A204.1 (cell line): ENCODE results near the gene SYNE2.
"Not testable (repeated sequence)": the region's sequence is repeated elsewhere in the genome, so short reads cannot be mapped to it uniquely, and the experiment has no call there.

ENCODE experiments used
- FAIRE-seq: peaks from 2 replicates; lab custom pipeline; 2012; peaks lifted over from hg19 to GRCh38; lab: Jason Lieb, UNC

The SYNE2 gene

DNA sequence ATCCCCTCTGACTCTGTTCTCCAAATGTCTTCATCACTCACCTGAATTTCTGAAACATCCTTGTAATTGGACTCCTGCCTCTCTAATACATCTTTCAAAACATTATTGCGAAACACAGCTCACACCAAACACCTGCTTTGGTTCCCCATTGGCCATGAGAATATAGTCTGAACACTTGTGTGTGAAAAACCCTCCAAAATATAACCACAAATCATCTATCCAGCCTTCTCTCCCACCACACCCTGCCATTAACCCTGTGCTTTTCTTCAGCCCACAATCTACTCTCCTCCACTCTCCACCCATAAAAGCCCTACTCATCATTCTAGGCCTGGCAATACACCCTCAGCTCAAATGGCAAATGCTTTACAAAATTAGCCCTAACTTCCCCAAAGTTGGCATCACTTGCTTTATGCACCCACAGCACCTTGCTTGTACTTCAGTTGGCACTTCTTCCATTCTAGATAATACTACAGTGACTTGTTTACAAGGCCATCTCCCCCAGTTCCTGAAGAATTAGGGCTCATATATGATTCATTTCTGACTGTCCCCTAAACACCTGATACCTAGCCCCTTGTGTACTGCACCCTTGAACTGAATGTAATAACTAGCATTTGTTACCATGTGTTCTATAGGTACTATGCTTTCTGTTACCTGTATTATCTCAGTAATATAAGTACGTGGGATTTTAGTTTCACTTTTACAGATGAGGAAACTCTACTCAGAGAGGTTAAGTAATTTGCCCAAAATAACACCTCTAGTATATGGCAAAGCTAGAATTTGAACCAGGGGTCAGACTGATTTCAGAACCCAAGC lies 17.3 kb downstream of the SYNE2 start:
- not testable (repeated sequence) for FAIRE-seq

DNA sequence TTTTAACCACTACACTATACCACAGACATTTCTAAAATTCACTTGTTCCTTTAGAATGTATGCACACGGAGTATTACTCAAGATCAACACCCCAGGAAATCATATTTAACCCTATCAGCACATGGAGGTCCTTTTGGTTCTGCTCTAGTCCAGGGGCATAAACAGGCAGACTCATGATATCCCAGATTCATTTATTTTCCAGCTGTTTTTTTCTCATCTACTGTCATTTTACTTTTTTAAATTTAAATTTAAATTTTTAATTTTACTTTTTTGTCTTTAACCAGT lies 17.9 kb downstream of the SYNE2 start:
- not testable (repeated sequence) for FAIRE-seq

- no peak for FAIRE-seq
Observed at GRCh38 chr14:63874223-63874622, 21.4 kb downstream of the SYNE2 start.

- no peak for FAIRE-seq
Observed at GRCh38 chr14:63875311-63875710, 22.5 kb downstream of the SYNE2 start.

GRCh38 chr14:63877550-63877939 lies 24.7 kb downstream of the SYNE2 start:
- no peak for FAIRE-seq

DNA sequence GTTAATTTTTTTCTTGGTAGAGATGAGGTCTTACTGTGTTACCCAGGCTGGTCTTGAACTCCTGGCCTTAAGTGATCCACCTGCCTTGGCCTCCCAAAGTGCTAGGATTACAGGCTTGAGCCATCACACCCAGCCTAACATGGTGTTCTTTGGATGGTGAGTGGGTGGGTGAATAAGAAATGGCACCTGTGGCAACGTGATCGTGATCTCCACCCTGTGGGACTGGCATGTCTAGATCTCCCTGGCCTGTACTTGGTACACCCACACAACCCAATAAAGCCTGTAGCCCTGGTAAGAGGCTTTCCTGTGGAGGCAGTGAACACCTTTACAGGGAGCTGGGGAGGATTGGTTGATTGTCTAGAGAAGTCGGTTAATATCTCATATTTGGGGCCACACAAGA lies 25.2 kb downstream of the SYNE2 start:
- no peak for FAIRE-seq

GRCh38 chr14:63878792-63879191 lies 26.0 kb downstream of the SYNE2 start:
- FAIRE-seq = no peak

DNA sequence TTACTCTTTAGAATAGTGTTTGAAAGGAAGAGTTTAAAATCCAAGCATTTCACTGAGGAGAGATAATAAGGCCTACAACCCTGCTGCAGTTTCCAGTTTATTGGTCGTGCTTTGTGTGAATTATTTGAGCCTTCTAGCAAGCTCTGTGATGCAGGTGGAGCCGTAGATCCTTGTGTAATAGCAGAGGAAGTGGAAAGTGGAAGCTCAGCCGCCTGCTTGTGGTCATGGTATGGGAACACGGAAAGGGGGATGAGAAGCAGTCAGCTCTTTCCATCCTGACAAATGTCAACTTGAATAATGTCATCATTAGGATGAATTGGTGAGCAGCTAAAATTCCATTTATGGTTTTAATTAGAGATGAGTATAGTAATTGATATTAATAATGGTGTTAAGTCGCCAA lies 29.1 kb downstream of the SYNE2 start:
- FAIRE-seq = no peak

DNA sequence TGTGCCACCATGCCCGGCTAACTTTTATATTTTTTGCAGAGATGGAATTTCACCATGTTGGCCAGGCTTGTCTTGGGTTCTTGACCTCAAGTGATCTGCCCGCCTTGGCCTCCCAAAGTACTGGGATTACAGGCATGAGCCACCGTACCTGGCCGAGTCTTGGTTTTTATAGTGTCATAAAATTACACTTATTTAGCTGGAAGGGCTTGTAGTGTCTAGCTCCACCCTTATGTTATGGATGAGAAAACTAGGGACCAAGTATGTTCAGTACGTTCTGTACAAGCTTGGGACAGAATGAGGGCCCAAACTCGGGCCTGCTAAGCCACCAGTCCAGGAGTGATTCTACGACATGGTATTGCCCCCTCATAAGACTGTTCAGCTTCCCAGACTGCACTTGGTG lies 35.1 kb downstream of the SYNE2 start:
- FAIRE-seq = no peak

- no peak for FAIRE-seq
Observed at GRCh38 chr14:63890553-63890952, 37.7 kb downstream of the SYNE2 start.

- no peak for FAIRE-seq
Observed at GRCh38 chr14:63891148-63891975, 38.6 kb downstream of the SYNE2 start.

DNA sequence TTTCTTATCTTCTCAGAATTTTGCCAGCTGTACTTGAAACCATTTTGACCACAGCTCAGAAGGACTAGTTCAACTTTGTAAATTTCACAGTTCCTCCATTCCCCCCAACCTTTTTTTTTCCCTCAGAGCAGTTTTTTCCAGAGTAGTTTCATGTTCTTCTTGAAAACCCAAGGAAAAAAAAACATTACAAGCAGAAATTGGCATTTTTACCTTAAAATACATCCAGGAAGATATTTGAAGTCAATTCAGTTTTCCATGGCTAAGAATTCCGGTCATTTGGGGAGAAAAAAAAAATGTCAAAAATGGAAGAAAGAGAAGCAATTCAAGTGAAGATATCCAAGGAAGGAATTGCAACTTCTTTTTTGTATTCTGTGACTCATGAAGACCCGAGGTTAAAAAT lies 39.5 kb downstream of the SYNE2 start:
- no peak for FAIRE-seq

- FAIRE-seq = no peak
Observed at GRCh38 chr14:63893701-63894458, 41.1 kb downstream of the SYNE2 start.

GRCh38 chr14:63895510-63895909 lies 42.7 kb downstream of the SYNE2 start:
- FAIRE-seq = no peak

GRCh38 chr14:63896278-63896720 lies 43.5 kb downstream of the SYNE2 start:
- no peak for FAIRE-seq

- FAIRE-seq = no peak
Observed at GRCh38 chr14:63897721-63898163, 44.9 kb downstream of the SYNE2 start.

- FAIRE-seq = no peak
Observed at GRCh38 chr14:63899953-63900352, 47.1 kb downstream of the SYNE2 start.

- FAIRE-seq = no peak
Observed at GRCh38 chr14:63901434-63902085, 48.8 kb downstream of the SYNE2 start.

DNA sequence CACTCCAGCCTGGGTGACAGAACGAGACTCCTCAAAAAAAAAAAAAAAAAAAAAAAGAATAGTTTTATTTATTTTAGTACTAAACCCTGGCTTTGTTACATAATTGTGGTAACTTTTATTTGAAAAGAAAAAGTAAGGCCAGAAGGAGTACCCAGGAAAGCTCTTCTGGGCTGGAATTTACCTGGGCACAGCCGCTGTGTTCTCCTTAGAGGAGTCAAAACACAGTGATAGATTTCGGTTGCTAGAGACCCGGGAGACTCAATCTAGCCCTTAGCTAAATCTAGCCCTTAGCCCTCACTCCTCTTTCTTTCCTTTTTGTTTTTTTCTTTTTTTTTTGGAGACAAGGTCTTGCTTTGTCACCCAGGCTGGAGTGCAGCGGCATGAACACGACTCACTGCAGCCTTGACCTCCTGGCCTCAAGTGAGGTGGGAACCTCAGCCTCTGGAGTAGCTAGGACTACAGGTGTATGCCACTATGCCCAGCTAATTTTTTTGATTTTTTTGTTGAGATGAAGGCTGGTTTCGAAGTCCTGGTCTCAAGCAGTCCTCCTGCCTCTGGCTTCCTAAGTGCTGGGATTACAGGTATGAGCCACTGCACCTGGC lies 49.7 kb downstream of the SYNE2 start:
- FAIRE-seq = no peak

DNA sequence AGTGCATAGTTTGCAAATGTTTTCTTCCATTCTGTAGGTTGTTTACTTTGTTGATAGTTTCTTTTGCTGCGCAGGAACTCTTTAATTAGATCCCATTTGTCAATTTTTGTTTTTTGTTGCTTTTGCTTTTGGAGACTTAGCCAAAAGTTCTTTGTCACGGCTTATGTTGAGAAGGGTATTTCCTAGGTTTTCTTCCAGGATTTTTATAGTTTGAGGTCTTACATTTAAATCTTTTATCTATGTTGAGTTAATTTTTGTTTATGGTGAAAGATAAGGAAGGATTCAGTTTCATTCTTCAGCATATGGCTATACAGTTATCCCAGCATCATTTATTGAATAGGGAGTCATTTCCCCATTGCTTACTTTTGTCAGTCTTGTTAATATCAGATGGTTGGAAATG lies 51.9 kb downstream of the SYNE2 start:
- peak; percentile 54 for FAIRE-seq

DNA sequence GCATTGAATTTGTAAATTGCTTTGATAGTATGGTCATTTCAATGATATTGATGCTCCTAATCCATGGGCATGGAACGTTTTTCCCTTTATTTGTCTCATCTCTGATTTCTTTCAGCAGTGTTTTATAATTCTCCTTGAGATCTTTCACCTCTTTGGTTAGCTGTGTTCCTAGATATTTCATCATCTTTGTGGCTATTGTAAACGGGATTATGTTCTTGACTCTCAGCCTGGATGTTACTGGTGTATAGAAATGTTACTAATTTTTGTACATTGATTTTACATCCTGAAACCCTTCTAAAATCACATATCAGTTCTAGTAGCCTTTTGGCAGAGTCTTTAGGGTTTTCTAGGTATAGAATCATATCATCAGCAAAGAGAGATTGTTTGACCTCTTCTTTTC lies 52.6 kb downstream of the SYNE2 start:
- FAIRE-seq = no peak

- FAIRE-seq = no peak
Observed at GRCh38 chr14:63908667-63909264, 56.0 kb downstream of the SYNE2 start.
